GM10266 (cell line): ENCODE results near the gene VPS8.

ENCODE experiments used
- DNase-seq: peaks from one replicate; pipeline ENCODE4 v3.0.0; 2012; ENCODE audit errors: extremely low spot score
- TF ChIP-seq, protein P1 (sequence below): IDR thresholded peaks from 2 replicates; pipeline ENCODE4 v1.5.1; 2012; ENCODE audit warnings: mild to moderate bottlenecking, low read depth; ENCODE audit not compliant: control insufficient read depth, insufficient read depth; ENCODE audit errors: missing control alignments

Gene VPS8

GRCh38 chr3:185052631-185053030 lies 240.7 kb downstream of the VPS8 start:
- TF ChIP-seq, protein P1, sequence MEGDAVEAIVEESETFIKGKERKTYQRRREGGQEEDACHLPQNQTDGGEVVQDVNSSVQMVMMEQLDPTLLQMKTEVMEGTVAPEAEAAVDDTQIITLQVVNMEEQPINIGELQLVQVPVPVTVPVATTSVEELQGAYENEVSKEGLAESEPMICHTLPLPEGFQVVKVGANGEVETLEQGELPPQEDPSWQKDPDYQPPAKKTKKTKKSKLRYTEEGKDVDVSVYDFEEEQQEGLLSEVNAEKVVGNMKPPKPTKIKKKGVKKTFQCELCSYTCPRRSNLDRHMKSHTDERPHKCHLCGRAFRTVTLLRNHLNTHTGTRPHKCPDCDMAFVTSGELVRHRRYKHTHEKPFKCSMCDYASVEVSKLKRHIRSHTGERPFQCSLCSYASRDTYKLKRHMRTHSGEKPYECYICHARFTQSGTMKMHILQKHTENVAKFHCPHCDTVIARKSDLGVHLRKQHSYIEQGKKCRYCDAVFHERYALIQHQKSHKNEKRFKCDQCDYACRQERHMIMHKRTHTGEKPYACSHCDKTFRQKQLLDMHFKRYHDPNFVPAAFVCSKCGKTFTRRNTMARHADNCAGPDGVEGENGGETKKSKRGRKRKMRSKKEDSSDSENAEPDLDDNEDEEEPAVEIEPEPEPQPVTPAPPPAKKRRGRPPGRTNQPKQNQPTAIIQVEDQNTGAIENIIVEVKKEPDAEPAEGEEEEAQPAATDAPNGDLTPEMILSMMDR, result no peak
- no peak for DNase-seq

- TF ChIP-seq, protein P1, result no peak
- no peak for DNase-seq
These were observed 244.9 kb downstream of the VPS8 start for GRCh38 chr3:185056908-185057307.

- TF ChIP-seq, protein P1, result no peak
These were observed 245.9 kb downstream of the VPS8 start for GRCh38 chr3:185057829-185058228.

GRCh38 chr3:185058796-185059195 lies 246.8 kb downstream of the VPS8 start:
- no peak for DNase-seq
- TF ChIP-seq, protein P1, result no peak

More at GRCh38 chr3:185057829-185058228, 245.9 kb downstream of the VPS8 start:
- no peak for DNase-seq

GRCh38 chr3:185059766-185060165 lies 247.8 kb downstream of the VPS8 start:
- TF ChIP-seq, protein P1, result no peak
- DNase-seq, result no peak

GRCh38 chr3:185060655-185061054 lies 248.7 kb downstream of the VPS8 start:
- no peak for DNase-seq
- TF ChIP-seq, protein P1, result no peak

DNA sequence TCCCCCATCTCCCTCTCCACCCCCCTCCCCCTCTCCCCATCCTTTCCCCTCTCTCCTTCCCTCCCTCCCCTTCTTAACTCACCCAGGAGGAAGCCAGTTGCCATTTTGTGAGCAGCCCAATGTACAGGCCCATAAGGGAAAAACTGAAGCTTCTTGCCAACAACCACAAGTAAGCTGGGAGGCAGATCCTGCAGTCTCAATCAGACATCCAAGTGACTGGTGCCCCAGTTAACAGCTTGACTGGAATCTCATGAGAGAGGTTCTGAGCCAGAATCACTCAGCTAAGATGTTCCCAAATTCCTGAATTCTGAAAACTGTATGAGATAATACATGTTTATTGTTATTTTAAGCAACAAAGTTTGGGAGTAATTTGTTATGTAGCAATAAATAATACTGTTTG lies 250.2 kb downstream of the VPS8 start:
- DNase-seq, result no peak
- TF ChIP-seq, protein P1, result no peak

DNA sequence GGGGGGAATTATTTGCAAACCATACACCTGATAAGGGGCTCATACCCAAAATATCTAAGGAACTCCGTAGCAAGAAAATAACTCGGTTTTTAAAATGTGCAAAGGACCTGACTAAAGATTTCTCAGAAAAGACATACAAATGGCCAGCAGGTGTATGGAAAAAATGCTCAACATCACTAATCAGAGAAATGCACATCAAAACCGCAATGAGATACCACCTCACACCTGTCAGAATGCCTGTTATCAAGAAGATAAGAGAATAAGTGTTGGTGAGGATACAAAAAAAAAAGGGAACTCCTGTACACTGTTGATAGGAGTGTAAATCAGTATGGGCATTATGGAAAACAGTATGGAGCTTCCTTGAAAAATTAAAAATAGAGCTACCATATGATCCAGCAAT lies 251.5 kb downstream of the VPS8 start:
- DNase-seq, result no peak
- TF ChIP-seq, protein P1, result no peak
